MM.1S (cell line): ENCODE measurements around the gene NFATC3.

Experiments
- DNase-seq: peaks from one replicate; pipeline ENCODE4 v3.0.0-alpha.2; 2015
- H2AFZ ChIP-seq: fragments of 300-600 bp; sonication (generic); 2 replicates; pipeline ENCODE4 v1.6.0; 2016; ENCODE audit warnings: antibody characterized with exemption, low read length
- H3F3A ChIP-seq: fragments of 300-600 bp; sonication (generic); 2 replicates; pipeline ENCODE4 v1.6.1; 2016; ENCODE audit warnings: mild to moderate bottlenecking, antibody characterized with exemption, low read length, moderate library complexity, mixed read lengths; ENCODE audit not compliant: insufficient read depth
- H3K27ac ChIP-seq: fragments of 300-600 bp; sonication (generic); 2 replicates; pipeline ENCODE4 v1.5.1; 2016; ENCODE audit warnings: mild to moderate bottlenecking, low read length
- H3K27me3 ChIP-seq: fragments of 300-600 bp; sonication (generic); replicated peaks from 2 replicates; pipeline ENCODE4 v1.6.0; 2016; ENCODE audit warnings: low read length; ENCODE audit not compliant: insufficient read depth
- H3K36me3 ChIP-seq: fragments of 300-600 bp; sonication (generic); replicated peaks from 2 replicates; pipeline ENCODE4 v1.6.1; 2016; ENCODE audit warnings: mild to moderate bottlenecking, low read length, mixed read lengths; ENCODE audit not compliant: insufficient read depth
- H3K4me1 ChIP-seq: fragments of 300-600 bp; sonication (generic); 2 replicates; pipeline ENCODE4 v1.6.1; 2016; ENCODE audit warnings: low read length, mixed read lengths
- H3K4me2 ChIP-seq: fragments of 300-600 bp; sonication (generic); 2 replicates; pipeline ENCODE4 v1.6.0; 2016; ENCODE audit warnings: low read depth, low read length
- H3K4me3 ChIP-seq: fragments of 300-600 bp; sonication (generic); 2 replicates; pipeline ENCODE4 v1.5.1; 2016; ENCODE audit warnings: low read length, mixed read lengths
- H3K79me2 ChIP-seq: fragments of 300-600 bp; sonication (generic); 2 replicates; pipeline ENCODE4 v1.6.1; 2016; ENCODE audit warnings: mixed run types, low read length, mixed read lengths
- H3K9ac ChIP-seq: fragments of 300-600 bp; sonication (generic); 2 replicates; pipeline ENCODE4 v1.6.1; 2016; ENCODE audit warnings: low read length, mixed read lengths
- H3K9me2 ChIP-seq: fragments of 300-600 bp; sonication (generic); replicated peaks from 2 replicates; pipeline ENCODE4 v1.6.1; 2016; ENCODE audit warnings: mild to moderate bottlenecking, low read length, mixed read lengths; ENCODE audit not compliant: insufficient read depth
- H3K9me3 ChIP-seq: fragments of 300-600 bp; sonication (generic); replicated peaks from 2 replicates; pipeline ENCODE4 v1.6.1; 2016; ENCODE audit warnings: mild to moderate bottlenecking, low read length, mixed read lengths; ENCODE audit not compliant: insufficient read depth
- H4K20me1 ChIP-seq: fragments of 300-600 bp; sonication (generic); 2 replicates; pipeline ENCODE4 v1.6.1; 2016; ENCODE audit warnings: mild to moderate bottlenecking, low read length, moderate library complexity, mixed read lengths; ENCODE audit not compliant: insufficient read depth
- CTCF ChIP-seq: fragments of 300-600 bp; sonication (generic); IDR thresholded peaks from 2 replicates; pipeline ENCODE4 v1.5.1; 2016; ENCODE audit warnings: antibody characterized with exemption, low read length, mixed read lengths
- EZH2 ChIP-seq: fragments of 300-600 bp; sonication (generic); optimal IDR thresholded peaks from 2 replicates; pipeline ENCODE3; 2017; ENCODE audit warnings: low read depth, mild to moderate bottlenecking, antibody characterized with exemption, low read length, mixed read lengths
- EZH2phosphoT487 ChIP-seq: fragments of 300-600 bp; sonication (generic); IDR thresholded peaks from 2 replicates; pipeline ENCODE4 v1.6.1; 2018; ENCODE audit warnings: antibody characterized with exemption, low read length

Gene NFATC3

GRCh38 chr16:68233085-68233834, 148.1 kb downstream of the NFATC3 start:
- Histone ChIP-seq H3K4me3 (no peak overlapping the region), H2AFZ (no peak overlapping the region), H3K9ac (no peak overlapping the region), H4K20me1 (no peaks in the 10 kb centered on the region), H3K79me2 (no peaks in the 10 kb centered on the region), H3F3A (peaks cover 9% of the 10 kb centered on the region), H3K4me1 (peaks cover 12% of the 10 kb centered on the region), H3K36me3 (no peaks in the 10 kb centered on the region), H3K4me2 (no peak overlapping the region), H3K9me2 (no peaks in the 10 kb centered on the region), H3K27ac (no peak overlapping the region), H3K9me3 (no peaks in the 10 kb centered on the region), H3K27me3 (no peaks in the 10 kb centered on the region)
- DNase-seq: no peak
- TF ChIP-seq EZH2 (no peak), CTCF (no peak), EZH2phosphoT487 (no peak)

- Histone ChIP-seq H3K4me2 (no peak overlapping the region), H3K4me3 (no peak overlapping the region), H3K9ac (no peak overlapping the region)
Measured at GRCh38 chr16:68233835-68234187, 148.6 kb downstream of the NFATC3 start.

GRCh38 chr16:68234188-68235107, 149.3 kb downstream of the NFATC3 start:
- DNase-seq: no peak
- H3K9me3 ChIP-seq: no peaks in the 10 kb centered on the region
- no peaks in the 10 kb centered on the region for H3K9me2 ChIP-seq
- H3K4me1 ChIP-seq: peaks cover 12% of the 10 kb centered on the region
- TF ChIP-seq CTCF (no peak), EZH2phosphoT487 (no peak), EZH2 (no peak)
- H3K27ac ChIP-seq: no peak overlapping the region
- no peak overlapping the region for H3K9ac ChIP-seq
- no peaks in the 10 kb centered on the region for H3K36me3 ChIP-seq
- H3K79me2 ChIP-seq: no peaks in the 10 kb centered on the region
- H4K20me1 ChIP-seq: no peaks in the 10 kb centered on the region
- peaks cover 9% of the 10 kb centered on the region for H3F3A ChIP-seq
- H3K4me3 ChIP-seq: no peak overlapping the region
- no peak overlapping the region for H3K4me2 ChIP-seq
- H3K27me3 ChIP-seq: no peaks in the 10 kb centered on the region
- no peak overlapping the region for H2AFZ ChIP-seq

More at GRCh38 chr16:68233835-68234187, 148.6 kb downstream of the NFATC3 start:
- H3K9me2 ChIP-seq: no peaks in the 10 kb centered on the region
- H2AFZ ChIP-seq: no peak overlapping the region
- peaks cover 9% of the 10 kb centered on the region for H3F3A ChIP-seq
- no peak for TF ChIP-seq EZH2phosphoT487
- no peak for TF ChIP-seq CTCF
- no peak for TF ChIP-seq EZH2
- H3K27me3 ChIP-seq: no peaks in the 10 kb centered on the region
- H4K20me1 ChIP-seq: no peaks in the 10 kb centered on the region
- no peaks in the 10 kb centered on the region for H3K79me2 ChIP-seq
- peaks cover 12% of the 10 kb centered on the region for H3K4me1 ChIP-seq
- DNase-seq: no peak
- no peaks in the 10 kb centered on the region for H3K36me3 ChIP-seq
- no peaks in the 10 kb centered on the region for H3K9me3 ChIP-seq
- H3K27ac ChIP-seq: no peak overlapping the region
